ENCODE measurements around the gene PFDN4. TPM values are rescaled to one million over a fixed set of nuclear protein-coding genes. Genes with fewer than 3 reads are reported as not detected.

Gene PFDN4
- total RNA-seq, 1 experiment from 2014 or later, result 341 TPM

DNA sequence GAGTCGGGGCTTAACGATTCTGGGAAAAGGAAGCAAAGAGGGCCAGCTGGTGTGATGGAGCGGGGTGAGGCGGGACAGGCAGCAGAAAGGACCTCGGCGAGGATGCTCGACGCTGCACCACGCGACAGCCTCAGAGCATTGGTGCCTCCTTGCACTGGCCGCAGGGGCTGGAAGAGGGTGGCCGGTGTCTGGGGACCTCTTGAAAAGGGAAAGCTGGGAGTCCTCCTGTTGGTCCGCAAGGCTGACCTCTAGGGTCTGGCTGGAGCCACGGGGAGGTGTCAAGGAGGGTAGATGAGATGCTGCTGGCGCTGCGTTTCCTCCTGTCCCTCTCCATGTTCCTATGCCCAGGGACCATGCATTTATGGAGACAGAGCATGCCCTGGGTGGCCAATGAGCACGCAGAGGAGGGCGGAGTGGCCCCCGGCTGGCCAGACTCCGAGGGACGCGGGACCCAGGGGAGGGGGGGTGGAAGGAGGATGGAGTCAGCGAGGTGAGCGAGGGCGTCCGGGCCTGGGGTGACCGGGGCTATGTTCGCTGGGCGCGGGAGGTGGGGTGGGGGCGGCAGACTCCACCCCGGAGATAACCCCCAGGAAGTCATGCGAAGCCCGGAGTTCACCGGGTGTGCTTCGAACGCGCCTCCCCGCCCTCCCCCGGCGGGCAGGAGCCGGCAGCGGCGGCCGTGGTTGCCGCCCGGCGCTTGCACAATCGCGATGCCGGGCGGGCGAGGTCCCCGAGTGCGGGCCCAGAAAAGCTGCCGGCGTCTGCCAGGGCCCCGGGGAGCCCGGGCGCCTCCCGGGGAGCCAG lies 34.0 kb upstream of the PFDN4 start, which contains the start of gene CYP24A1:
TSS of gene CYP24A1 (minus strand) at position 334 of the 804 bp plus-strand sequence. CDS start 407 bp downstream, outside the sequence.
- no peak for DNase-seq (ENCODE audit: low spot score)

DNA sequence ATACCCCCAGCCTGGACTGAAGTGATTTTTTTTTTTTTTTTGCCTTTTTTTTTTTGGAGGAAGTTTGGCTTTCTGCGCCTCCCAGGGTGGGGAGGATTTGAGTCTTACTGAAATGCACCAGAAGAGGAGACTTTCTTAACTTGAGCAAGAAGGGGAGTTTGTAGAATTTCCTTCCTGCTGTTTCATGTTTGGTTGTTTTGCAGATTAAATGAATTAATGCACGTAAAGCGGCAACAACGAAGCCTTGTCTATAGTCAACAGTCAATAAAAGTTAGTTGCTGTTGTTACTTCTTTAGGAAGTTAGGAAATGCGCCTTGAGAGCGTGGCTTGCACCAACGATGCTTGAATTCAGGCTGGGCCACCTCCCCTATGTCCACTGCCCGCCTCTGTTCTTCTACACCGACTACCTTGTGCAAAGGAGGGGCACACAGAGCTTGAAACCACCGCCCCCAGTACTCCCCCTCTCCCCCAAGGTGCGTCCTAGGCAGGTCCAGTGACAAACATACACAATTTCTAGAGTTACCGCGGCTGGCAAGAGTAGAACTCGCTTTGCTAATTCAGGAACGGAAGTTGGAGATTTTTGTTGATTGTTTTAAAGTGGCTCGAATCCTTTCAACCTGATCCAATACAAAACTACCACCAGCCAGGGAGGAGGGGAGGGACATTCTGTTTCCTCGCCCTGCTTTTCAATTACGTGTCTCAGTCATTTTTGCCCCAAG lies 33.3 kb upstream of the PFDN4 start:
- DNase-seq (ENCODE audit: low spot score), result no peak

DNA sequence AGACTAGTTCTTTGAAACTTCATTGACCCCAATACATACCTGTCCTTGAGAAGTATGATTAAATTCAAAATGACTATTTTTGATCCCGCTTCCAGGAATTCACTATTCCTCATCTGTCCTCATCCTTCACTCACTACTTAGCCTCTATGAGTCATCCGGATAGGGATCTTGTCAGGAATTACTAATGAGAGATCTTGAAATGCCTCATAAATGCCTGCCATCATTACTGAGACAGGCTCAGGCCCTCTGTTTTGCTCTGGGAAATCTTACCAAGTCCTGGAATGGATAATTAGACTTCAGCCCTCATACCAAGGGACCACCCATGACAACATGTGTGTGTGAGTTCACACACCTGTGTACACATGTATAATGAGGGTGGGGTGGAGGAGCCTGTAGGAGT lies 31.3 kb upstream of the PFDN4 start:
- peak; percentile 78 for DNase-seq (ENCODE audit: low spot score)

DNA sequence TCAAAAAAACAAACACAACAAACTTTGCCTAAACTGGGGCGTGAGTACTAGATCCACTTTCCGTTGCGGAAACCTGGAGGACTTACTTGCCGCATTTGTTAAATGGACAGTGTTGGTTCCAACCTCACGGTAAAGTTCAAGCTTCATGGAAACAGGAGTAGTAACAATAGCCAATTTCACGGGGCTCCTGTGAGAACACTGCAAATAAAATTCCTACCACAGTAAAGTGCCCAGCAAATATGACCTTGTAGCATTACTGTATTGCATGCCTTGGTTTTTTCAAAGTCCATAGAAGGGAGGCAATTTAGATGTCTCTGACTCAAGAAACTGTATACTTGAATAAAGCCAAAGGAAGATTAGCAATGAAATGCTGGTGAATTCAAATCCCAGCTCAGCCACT lies 30.5 kb upstream of the PFDN4 start:
- DNase-seq (ENCODE audit: low spot score), result no peak

DNA sequence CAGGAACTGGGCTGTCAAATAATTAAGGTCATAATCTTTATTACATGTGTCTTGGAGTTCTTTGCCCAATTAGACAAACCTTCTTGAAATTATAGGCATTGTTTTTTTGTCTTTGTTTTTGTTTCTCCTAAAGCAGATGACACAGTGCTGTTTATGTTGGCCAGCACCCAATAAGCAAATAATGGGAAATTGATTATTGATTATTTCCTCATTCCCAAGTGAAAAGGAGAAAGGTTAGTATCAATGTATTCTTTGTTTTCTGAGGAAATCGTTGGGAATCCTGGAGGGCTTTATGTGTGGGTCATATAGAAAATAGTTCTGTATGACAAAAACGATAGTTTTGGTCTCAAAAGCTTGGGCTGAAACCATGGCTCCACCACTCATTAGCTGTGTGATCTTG lies 29.6 kb upstream of the PFDN4 start:
- DNase-seq (ENCODE audit: low spot score), result no peak

DNA sequence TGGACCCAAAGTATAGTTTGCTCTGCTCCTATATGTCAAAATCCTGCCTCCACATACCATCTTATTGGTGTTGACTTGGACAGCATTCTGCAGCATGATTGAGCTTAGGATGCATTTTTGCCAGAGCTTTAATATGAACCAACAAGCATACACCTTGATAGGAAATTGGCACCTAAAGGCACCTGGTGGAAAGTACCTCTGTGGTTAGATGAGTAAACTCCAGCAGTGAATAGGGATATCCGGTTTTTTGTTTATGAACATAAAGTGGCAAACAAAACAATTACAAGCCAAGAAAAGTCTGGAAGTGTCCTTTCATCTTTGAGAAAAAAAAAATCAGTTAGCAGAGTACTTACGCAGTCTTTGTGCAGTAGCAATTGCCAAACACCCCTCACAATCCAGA lies 27.9 kb upstream of the PFDN4 start:
- DNase-seq (ENCODE audit: low spot score), result no peak

DNA sequence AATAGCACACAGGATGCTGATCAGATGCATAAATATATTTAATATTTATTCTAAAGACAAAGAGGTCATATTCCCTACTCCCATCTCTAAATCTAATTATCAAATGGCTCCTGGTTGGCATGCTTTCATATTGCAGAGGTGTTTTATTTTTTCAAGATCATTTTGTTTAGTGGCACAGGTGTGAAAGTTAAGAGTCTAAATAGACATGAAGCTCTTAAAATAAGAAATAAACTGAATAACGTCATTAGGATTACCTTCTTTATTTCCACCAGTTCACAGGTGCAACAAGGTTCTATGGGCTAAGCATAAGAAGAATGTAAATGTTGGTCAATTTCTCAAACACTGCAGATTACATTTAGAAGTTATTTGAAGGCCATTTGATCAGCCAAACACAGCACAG lies 27.0 kb upstream of the PFDN4 start:
- DNase-seq (ENCODE audit: low spot score), result no peak

DNA sequence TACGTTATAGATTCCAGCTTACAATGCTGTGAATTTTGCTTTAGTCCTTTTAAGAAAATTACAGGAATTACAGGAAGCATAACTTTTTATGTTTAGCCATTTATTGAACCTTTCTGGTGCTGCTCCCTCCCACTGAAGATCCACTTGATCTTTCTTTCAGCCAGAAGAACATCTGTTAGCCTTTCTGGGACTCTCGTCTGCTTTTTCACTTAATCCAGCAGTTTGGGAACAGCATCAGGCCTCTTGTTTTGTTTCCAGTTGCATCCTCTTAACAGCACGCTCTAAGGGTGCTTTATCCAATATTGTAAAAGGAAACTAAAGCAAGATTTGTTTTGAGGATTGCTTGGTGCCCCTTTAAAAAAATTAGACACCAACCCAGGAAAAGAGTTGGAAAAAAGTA lies 23.8 kb upstream of the PFDN4 start:
- DNase-seq (ENCODE audit: low spot score), result no peak

DNA sequence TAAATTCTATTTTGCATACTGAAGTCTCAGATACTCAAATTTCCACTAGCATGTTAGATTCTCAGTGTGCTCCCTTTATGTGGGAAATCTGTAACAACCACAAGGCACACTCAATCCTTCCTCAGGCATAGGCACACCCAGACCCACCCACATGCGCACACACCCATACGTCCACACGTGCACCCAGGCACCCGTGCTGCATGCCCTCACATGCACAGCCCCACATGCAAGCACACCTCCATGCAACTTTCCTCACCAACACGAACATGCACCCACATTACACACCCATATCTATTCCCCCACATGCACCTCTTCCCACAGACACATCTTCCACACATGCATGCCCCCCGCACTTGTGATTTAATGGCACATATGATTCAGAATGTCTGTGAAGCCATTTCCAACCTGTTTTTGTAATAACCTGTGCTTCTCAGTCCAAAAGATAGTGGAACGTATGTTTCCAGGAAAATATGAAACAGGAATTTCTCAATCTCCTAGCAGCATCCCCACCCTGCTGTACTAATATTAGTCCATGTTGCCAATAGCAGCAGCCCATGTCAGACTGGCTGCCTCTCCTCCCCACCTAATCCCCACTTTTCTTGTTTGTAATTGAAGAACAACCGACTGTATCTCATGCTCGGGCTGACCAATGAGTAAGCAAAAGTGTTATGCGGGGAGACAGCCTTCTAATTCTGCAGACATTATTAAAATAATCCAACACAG lies 22.8 kb upstream of the PFDN4 start:
- DNase-seq (ENCODE audit: low spot score), result no peak

DNA sequence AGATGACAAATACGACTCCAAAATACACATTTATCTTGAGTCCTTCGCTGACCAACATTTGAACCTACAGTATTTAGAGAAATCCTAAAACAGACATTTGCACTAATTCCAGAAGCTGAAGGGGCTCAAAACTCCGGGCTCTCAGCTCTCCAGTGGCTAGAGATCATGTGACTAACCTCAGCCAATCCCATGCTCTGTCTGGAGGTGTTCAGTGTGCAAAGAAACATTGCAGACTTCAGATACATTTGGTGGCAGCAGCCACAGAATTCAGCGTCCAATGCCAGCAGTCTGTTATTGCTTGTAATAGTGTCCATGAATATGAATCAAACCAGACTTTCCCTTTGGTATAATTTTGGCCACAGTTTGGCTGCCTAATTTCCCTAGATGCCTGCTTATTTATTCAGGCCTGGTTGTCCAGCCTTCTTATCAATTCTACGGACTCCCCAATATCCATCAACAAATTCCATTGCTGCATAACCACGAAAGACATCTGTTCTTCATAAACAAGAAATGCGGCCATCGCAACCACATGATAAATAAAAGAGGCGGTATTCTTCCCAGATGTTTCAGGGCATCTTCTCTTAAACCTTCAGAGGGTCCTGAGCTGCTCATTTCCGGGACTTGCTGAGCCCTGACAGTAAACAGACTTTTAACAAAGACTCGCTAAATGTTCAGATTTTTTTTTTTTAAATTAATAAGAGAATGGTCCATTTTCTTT lies 19.6 kb upstream of the PFDN4 start:
- no peak for DNase-seq (ENCODE audit: low spot score)

DNA sequence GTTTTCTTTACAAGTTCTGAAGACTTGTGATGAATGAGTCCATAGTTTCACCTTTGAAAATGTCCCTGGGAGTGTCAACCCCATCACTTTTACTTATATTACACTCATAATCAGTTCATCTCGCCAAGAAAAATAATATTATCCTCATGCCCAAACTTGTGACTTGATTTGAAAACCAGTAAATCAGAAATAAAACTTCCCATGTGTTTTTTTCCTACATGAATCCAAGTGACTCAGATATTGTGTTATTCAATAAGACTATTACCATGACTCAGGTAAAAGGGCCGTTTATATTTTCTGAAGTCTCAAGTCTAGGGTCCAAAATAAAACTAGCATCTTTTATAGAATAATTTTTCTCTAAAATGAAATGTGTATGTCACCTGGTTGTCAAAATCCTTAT lies 18.3 kb upstream of the PFDN4 start:
- DNase-seq (ENCODE audit: low spot score), result no peak

DNA sequence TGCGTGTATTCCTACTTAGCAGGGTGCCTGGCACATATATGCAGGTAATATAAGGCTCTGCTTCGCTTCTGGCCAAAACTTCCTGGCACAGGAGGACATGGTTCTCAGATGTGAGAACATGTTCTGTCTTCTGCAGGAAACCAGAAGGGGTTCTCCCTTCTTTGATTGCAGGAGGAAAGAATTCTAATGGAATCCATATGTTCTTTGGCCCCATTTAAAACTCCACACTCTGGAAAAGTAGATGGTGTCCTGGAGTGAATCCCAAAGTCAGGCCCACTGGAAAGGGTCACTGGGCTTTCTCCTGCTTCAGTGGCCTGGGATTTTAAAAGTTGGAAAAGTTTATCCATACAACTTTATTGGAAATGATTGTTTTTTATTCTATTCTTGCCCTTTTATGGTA lies 17.7 kb upstream of the PFDN4 start:
- no peak for DNase-seq (ENCODE audit: low spot score)

DNA sequence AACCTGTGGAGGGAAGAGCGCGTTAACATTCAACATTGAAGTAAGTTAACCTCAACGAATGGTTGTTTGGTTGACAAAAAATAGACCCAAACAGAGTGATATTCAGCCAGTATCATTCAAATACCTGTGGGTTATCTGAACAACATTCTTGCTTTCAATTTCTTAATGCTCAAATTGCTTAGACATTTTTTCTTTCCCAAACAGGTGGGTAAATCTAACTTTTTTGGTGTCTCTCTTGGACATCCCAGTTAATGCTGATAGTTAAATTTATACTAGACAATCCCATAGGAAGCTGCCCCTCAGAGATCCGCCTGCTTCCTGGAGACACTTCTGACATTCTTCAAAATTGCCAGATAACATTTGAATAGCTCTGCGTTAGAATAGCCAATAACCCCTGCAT lies 14.1 kb upstream of the PFDN4 start:
- no peak for DNase-seq (ENCODE audit: low spot score)

DNA sequence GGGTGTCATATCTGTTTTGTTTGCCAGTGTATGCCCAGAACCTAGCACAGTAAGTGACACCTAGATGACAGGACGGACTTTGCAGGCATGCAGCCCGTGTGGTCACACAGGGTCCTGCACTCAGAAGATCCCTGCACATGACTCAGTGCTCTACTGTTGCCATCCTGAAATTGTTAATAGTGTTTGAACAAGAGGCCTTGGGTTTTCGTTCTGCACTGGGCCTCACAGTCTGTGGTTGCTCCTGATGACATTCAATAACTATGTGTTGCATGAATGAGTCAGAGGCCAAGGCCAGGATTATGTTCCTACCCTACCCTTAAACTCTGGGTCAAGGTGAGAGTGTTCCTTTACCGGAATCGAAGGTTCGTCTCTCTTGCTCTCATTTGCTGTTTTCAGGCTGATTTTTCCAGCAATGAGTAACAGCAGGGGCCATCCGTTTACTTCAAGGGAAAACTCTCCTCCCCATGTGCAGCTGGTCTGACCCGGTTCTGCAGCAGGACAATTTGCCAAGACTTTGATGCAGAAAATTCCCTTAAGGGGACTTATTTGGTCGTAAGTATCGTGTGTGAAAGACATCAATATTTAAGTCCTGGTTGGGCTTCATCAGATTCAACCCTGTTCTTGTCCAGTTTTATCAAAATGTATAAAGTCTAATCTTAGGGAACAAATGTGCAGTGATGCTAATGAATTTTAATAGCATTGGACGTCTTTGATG lies 13.0 kb upstream of the PFDN4 start:
- no peak for DNase-seq (ENCODE audit: low spot score)

DNA sequence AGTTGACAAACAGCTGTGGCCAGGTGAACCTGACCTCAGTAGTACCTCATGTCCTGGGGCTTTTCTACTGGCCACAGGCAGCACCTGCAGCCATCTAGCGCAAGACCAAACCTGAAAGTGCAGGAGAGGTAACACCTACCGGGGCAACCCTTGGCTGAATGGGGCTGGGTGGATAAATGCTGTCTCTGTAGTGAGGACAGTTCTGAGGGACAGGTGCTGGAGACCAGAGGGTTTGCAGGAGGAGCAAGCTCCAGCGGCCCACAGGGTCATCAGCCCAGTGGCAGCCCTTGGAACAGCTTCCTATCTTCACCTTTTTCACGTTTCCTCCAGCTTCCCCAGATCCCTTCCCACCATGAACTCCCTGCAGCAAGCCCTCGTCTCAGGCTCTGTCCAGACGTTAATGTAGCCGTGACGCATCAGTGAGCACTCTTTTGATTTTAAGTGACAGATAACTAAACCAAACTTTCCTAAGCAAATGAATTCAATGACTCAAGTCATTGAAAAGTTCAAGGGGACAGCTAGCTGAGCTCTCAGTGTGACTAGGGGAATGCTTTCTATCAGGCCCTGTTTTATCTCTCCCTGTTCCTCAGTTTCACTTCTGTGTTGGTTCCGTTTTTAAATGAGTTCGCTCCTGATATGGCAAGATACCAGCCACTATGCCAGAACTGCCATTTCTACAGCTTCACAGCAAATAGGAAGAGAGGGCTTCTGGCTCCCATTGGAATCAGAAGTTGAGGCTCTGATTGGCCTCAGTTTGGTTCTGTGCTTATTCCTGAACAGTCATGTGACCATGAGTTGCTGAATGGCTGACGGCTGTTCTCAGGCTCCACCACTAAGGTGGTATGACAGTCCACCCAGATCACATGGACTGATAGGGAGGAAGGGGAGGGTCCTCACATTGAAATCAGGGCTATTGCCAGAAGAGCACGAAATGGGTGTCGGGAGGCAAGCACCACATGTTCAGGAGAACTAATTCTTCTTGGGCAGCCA lies 12.1 kb upstream of the PFDN4 start:
- no peak for DNase-seq (ENCODE audit: low spot score)

DNA sequence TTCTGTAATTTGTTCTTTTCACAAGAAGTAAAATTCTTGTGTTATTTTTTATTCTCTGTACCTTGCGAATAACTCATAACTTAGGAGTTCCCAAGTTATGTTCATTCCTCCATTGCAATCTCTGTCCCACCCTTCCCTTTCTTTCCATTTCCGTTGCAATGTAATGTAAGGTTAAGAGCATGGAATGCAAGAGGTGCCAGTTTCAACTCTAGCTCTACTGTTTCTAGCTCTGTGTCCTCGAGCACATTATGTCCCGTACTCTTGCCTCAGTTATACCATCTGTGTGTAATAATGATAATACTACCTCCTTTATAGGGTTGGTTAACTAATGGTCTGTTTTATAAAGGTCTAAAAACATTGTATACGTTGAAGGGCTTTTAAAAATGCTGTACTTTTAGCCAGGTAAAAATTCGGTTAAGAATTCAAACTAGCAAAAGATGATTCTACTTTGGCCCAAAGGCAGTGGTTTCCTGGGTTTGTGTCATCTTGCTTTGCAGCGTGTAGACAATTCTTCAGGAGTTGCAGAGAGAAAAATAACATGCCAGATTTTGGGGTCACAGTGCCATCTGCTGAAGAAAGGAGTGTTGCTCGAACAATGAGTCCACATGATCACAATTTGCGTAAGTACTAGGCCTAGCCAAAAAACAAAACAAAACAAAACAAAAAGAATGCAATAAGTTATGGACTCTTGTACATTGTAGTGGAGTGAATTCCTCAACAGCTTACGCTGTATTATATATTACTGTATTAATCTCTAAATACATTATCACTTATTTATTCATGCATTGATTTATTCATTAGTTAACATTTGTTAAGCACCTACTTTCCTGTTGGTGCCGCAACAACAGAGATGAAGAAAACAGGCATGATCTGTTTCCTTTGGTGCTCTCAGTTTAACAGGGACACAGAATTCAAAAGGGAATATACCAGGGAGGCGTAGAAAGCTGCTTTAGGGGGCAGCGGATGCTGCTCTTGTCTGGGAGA lies 10.0 kb upstream of the PFDN4 start:
- DNase-seq (ENCODE audit: low spot score), result peak; percentile 72

DNA sequence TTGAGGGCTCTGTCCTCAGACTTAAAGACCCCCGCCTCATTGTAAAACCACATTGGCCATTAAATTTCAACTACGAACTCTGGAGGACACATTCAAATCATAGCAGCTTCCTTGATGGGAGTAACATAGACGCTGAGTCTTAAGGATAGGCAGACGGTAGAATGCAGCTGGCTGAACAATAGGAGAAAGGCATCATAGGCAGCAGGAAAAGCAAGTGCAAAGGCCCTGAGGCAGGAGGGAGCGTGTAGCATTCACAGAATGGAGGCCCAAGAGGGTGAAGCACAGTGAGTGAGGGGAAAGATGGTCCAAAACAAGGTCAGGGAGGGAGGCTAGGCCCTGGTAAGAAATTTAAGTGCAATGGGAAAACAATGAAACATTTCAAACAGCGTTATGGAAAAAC lies 8.6 kb upstream of the PFDN4 start:
- no peak for DNase-seq (ENCODE audit: low spot score)

DNA sequence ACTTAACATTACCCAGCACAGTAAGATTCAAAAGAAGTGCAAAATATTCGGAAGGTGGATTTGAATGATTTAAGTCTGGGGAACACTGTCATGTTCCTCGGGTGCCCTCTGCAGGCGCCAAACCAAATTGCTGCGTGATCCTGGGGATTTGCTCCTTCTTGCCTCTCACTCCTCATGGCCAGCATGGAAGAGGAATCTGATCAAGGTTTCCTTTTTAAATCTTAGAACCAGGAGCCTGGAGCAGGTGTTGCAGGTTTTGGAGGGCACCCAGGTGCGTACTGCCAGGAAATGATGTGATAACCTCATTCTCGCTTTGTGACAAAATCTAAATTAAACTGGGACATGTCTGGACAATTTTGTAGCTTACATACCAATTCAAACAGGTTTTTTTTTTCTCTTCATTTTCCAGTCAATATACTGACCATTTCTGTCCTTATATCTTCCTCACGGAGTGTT lies 8.1 kb upstream of the PFDN4 start:
- peak; percentile 77 for DNase-seq (ENCODE audit: low spot score)

Measured in A172 (cell line).